ENCODE results near the gene RIPK1. TPM values are rescaled to one million over a fixed set of nuclear protein-coding genes. Genes with fewer than 3 reads are reported as not detected.

The RIPK1 gene
- total RNA-seq, 1 experiment from 2014 or later: 15.5 TPM

DNA sequence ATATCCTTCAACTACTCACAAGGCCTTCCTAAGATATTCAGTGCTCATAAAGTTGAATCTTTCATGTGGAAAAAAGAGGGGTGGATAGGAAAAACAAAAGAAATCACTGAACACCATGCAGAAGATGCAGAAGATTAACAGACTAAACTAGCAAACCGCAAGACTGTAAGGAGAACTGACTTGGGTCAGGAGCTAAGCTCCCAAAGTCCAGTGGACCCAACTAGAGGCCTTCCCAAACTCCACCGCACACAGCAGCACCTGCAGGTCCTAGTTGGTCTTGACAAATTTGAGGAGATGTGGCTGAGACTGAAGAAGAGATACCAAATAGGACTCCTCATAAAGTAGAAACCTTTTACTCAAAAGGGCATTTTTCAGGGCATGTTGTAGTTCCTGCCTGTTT lies 3.3 kb downstream of the RIPK1 start:
- TF ChIP-seq, protein P1, sequence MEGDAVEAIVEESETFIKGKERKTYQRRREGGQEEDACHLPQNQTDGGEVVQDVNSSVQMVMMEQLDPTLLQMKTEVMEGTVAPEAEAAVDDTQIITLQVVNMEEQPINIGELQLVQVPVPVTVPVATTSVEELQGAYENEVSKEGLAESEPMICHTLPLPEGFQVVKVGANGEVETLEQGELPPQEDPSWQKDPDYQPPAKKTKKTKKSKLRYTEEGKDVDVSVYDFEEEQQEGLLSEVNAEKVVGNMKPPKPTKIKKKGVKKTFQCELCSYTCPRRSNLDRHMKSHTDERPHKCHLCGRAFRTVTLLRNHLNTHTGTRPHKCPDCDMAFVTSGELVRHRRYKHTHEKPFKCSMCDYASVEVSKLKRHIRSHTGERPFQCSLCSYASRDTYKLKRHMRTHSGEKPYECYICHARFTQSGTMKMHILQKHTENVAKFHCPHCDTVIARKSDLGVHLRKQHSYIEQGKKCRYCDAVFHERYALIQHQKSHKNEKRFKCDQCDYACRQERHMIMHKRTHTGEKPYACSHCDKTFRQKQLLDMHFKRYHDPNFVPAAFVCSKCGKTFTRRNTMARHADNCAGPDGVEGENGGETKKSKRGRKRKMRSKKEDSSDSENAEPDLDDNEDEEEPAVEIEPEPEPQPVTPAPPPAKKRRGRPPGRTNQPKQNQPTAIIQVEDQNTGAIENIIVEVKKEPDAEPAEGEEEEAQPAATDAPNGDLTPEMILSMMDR (IDR thresholded peaks at IDR 0.05; ENCODE audit: insufficient read depth in 1 of 2, low read depth in 1 of 2, low read length in 1 of 2, severe bottlenecking in 1 of 2, unreplicated experiment in 1 of 2): no peak
- H3K36me3 Mint-ChIP-seq (ENCODE audit: insufficient read depth, unreplicated experiment): peaks cover 32% of the 10 kb centered on the region
- CTCF ChIA-PET: no interaction called here
- no peaks in the 10 kb centered on the region for H3K9me3 ChIP-seq
- no peak overlapping the region for H3K4me3 Mint-ChIP-seq (ENCODE audit: unreplicated experiment)
- H3K9me3 Mint-ChIP-seq (ENCODE audit: unreplicated experiment): no peaks in the 10 kb centered on the region
- no peaks in the 10 kb centered on the region for H3K27me3 Mint-ChIP-seq (ENCODE audit: insufficient read depth, unreplicated experiment)
- POLR2A ChIA-PET: no interaction called here
- H3K36me3 ChIP-seq (ENCODE audit: control insufficient read depth, insufficient read depth, low read length): no peaks in the 10 kb centered on the region; the same call in 1 of the 2 replicates
- no peak overlapping the region for H3K4me3 ChIP-seq (ENCODE audit: low read depth, low read length)
- intact Hi-C loops (cut with micrococcal nuclease; ENCODE audit: unreplicated experiment): no loop called here
- no peaks in the 10 kb centered on the region for H3K27me3 ChIP-seq (replicated peaks; ENCODE audit: control insufficient read depth, insufficient read depth, low read length)
- peaks cover 5% of the 10 kb centered on the region for H3K4me1 Mint-ChIP-seq (ENCODE audit: low read depth, unreplicated experiment)
- no TSS peak for BruUV-seq (replicated peaks)
- peaks cover 9% of the 10 kb centered on the region; the same call in 1 of the 2 replicates for H3K4me1 ChIP-seq
- no peak for DNase-seq
- H3K27ac Mint-ChIP-seq (ENCODE audit: unreplicated experiment): no peak overlapping the region

DNA sequence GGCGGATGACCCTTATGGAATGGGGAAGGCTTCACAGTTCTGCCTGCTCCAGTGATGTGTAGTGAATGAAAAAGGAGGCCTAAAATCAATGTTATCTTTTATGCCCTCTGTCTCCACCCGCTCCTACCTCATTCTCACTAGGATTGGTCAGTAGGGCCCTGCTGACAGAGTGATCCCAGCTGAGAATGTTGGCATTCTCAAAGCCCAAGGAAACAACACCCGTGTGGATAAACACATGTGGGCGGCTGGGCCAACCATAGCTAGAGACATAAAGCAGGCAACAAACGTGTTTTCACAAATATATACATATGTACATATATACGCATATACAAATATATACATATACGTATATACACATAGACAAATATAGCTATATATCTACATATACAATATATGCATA lies 4.5 kb downstream of the RIPK1 start:
- CTCF ChIA-PET: no interaction called here
- peaks cover 40% of the 10 kb centered on the region for H3K36me3 Mint-ChIP-seq (ENCODE audit: insufficient read depth, unreplicated experiment)

DNA sequence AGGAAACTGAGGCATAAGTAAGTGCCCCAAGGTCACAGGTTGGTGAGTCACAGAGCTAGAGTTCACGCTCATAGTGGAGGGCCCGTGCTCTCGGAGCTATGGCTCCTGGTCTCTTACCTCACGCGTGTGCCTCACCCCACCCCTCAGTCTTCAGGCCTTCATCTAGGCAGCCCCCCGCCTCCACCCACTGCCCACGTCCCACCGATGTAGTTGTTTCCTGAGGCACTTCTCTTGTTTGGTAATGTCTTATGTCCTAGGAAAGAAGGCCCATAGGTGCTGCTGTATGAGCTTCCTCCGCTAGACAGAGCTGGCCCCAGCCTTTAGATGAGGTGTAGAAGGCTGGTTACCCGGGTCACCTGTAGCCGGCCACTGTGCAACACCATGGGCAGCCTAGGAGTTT lies 5.1 kb downstream of the RIPK1 start:
- Histone ChIP-seq H3K4me3 (ENCODE audit: low read depth, low read length) (no peak overlapping the region), H3K4me1 (peaks cover 9% of the 10 kb centered on the region; the same call in 1 of the 2 replicates), H3K27me3 (replicated peaks; ENCODE audit: control insufficient read depth, insufficient read depth, low read length) (no peaks in the 10 kb centered on the region), H3K36me3 (ENCODE audit: control insufficient read depth, insufficient read depth, low read length) (peaks cover 2% of the 10 kb centered on the region), H3K9me3 (no peaks in the 10 kb centered on the region)
- TF ChIP-seq, protein P1 (IDR thresholded peaks at IDR 0.05; ENCODE audit: insufficient read depth in 1 of 2, low read depth in 1 of 2, low read length in 1 of 2, severe bottlenecking in 1 of 2, unreplicated experiment in 1 of 2): no peak
- CTCF ChIA-PET: no interaction called here
- intact Hi-C loops (cut with micrococcal nuclease; ENCODE audit: unreplicated experiment): no loop called here
- Mint-ChIP-seq H3K4me1 (ENCODE audit: low read depth, unreplicated experiment) (peaks cover 5% of the 10 kb centered on the region), H3K4me3 (ENCODE audit: unreplicated experiment) (no peak overlapping the region), H3K36me3 (ENCODE audit: insufficient read depth, unreplicated experiment) (peaks cover 46% of the 10 kb centered on the region), H3K27ac (ENCODE audit: unreplicated experiment) (no peak overlapping the region), H3K27me3 (ENCODE audit: insufficient read depth, unreplicated experiment) (no peaks in the 10 kb centered on the region), H3K9me3 (ENCODE audit: unreplicated experiment) (no peaks in the 10 kb centered on the region)
- no TSS peak for BruUV-seq (replicated peaks)
- no peak for DNase-seq
- POLR2A ChIA-PET: no interaction called here

More for the DNA sequence above, 4.5 kb downstream of the RIPK1 start:
- Histone ChIP-seq H3K9me3 (no peaks in the 10 kb centered on the region), H3K36me3 (ENCODE audit: control insufficient read depth, insufficient read depth, low read length) (peaks cover 1% of the 10 kb centered on the region), H3K27me3 (replicated peaks; ENCODE audit: control insufficient read depth, insufficient read depth, low read length) (no peaks in the 10 kb centered on the region), H3K4me1 (peaks cover 9% of the 10 kb centered on the region; the same call in 1 of the 2 replicates), H3K4me3 (ENCODE audit: low read depth, low read length) (no peak overlapping the region)
- Mint-ChIP-seq H3K27me3 (ENCODE audit: insufficient read depth, unreplicated experiment) (no peaks in the 10 kb centered on the region), H3K4me1 (ENCODE audit: low read depth, unreplicated experiment) (peaks cover 5% of the 10 kb centered on the region), H3K27ac (ENCODE audit: unreplicated experiment) (no peak overlapping the region), H3K4me3 (ENCODE audit: unreplicated experiment) (no peak overlapping the region), H3K9me3 (ENCODE audit: unreplicated experiment) (no peaks in the 10 kb centered on the region)
- no peak for DNase-seq
- POLR2A ChIA-PET: no interaction called here
- intact Hi-C loops (cut with micrococcal nuclease; ENCODE audit: unreplicated experiment): no loop called here
- TF ChIP-seq, protein P1 (IDR thresholded peaks at IDR 0.05; ENCODE audit: insufficient read depth in 1 of 2, low read depth in 1 of 2, low read length in 1 of 2, severe bottlenecking in 1 of 2, unreplicated experiment in 1 of 2): no peak
- no TSS peak for BruUV-seq (replicated peaks)
